Spleen (tissue), 11 donors: ENCODE results near the gene RAD1. TPM values are rescaled to one million over a fixed set of nuclear protein-coding genes. Genes with fewer than 3 reads are reported as not detected.

Experiments
- DNase-seq: peaks from one replicate; pipeline ENCODE4 v3.0.0-alpha.2; 2020
- H3K27ac ChIP-seq, 8 donors: fragments of 200-600 bp; sonication (generic) in 7 of 8; 1 replicate in 4 of 8; 2 replicates in 4 of 8; pipeline versions ENCODE4 v1.5.0 to v1.8.0; 2016 to 2021; ENCODE audit warnings: inconsistent platforms in 4 of 8, mild to moderate bottlenecking in 4 of 8, moderate library complexity in 1 of 8
- H3K27me3 ChIP-seq, 7 donors: fragments of 200-600 bp; sonication (generic) in 6 of 7; replicated peaks in 1 of 7; 1 replicate in 4 of 7; 2 replicates in 3 of 7; pipeline versions ENCODE4 v1.5.0 to v1.8.0; 2016 to 2021; ENCODE audit warnings: inconsistent platforms in 3 of 7, mild to moderate bottlenecking in 1 of 7
- H3K36me3 ChIP-seq, 6 donors: fragments of 200-600 bp; sonication (generic) in 5 of 6; 1 replicate in 4 of 6; 2 replicates in 2 of 6; pipeline versions ENCODE4 v1.5.0 to v1.8.0; 2016 to 2021; ENCODE audit warnings: inconsistent platforms in 2 of 6
- H3K4me1 ChIP-seq, 6 donors: fragments of 200-600 bp; sonication (generic) in 5 of 6; 1 replicate in 3 of 6; 2 replicates in 3 of 6; pipeline versions ENCODE4 v1.5.0 to v1.8.0; 2016 to 2021; ENCODE audit warnings: inconsistent platforms in 3 of 6
- H3K4me3 ChIP-seq, 8 donors: fragments of 200-600 bp; sonication (generic) in 7 of 8; 1 replicate in 4 of 8; 2 replicates in 4 of 8; pipeline versions ENCODE4 v1.5.0 to v1.8.0; 2016 to 2021; ENCODE audit warnings: inconsistent platforms in 4 of 8, mild to moderate bottlenecking in 4 of 8, moderate library complexity in 2 of 8
- H3K9me3 ChIP-seq, 8 donors: fragments of 200-600 bp; sonication (generic) in 7 of 8; 1 replicate in 4 of 8; 2 replicates in 4 of 8; pipeline versions ENCODE4 v1.5.0 to v1.8.0; 2016 to 2021; ENCODE audit warnings: inconsistent platforms in 4 of 8
- POLR2A ChIP-seq, 3 donors: fragments of 450-650 bp; IDR thresholded peaks; one replicate each; pipeline ENCODE4 v1.5.1; 2017; ENCODE audit warnings: antibody characterized with exemption in 3 of 3, mild to moderate bottlenecking in 1 of 3
- POLR2AphosphoS5 ChIP-seq, 3 donors: sonication (generic); formaldehyde crosslinking; IDR thresholded peaks; one replicate each; pipeline ENCODE4 v1.5.1; 2017; ENCODE audit warnings: antibody characterized with exemption in 3 of 3
- WGBS, 5 donors: extraction: QIAGEN DNeasy Blood & Tissue Kit in 3 of 5; methylation state at CpG; one replicate each; pipeline versions ENCODE4 v1.1.5 to v1.1.7; 2013 to 2018; 5-methylcytosine and 5-hydroxymethylcytosine counted together
- intact Hi-C: fragments of 100-400 bp; cut with DNase I; formaldehyde crosslinking; loops from one replicate; pipeline ENCODE4 v1.15.0; 2023; ENCODE audit warnings: low total_unique reads
- polyA plus RNA-seq, 3 donors: library from polyadenylated mRNA; stranded (reverse); fragments of 200-250 nt; gene quantifications; one replicate each; pipeline ENCODE4 v1.2.1, GENCODE V29; 2013
- total RNA-seq, 7 donors: library from RNA; depleted of rRNA in 3 of 7; stranded (reverse); fragments of >200 nt in 3 of 7; fragmentation: NEBNext Ultra II Directional in 4 of 7; extraction: Animal tissue kit (Norgen Biotek cat#: 25700) in 4 of 7; gene quantifications; one replicate each; pipeline versions ENCODE4 v1.1.0 to v1.2.1, GENCODE V29; 2016 to 2021
- TF ChIP-seq, protein P1 (sequence below), 11 experiments: fragments of 200-600 bp in 7 of 11; fragments of 450-650 bp in 4 of 11; sonication (generic) in 4 of 11; IDR thresholded peaks in 8 of 11; conservative IDR thresholded peaks in 3 of 11; 1 replicate in 7 of 11; 2 replicates in 4 of 11; pipeline versions ENCODE4 v1.4.0 to v1.8.0; 2016 to 2021; ENCODE audit warnings: antibody characterized with exemption in 11 of 11, inconsistent platforms in 4 of 11, mild to moderate bottlenecking in 1 of 11
- donor health status: healthy with polysubstance abuse.
- donor health status: DM: no; HTN: no; CAD: no; lungs with moderate emphysema.
- donor health status: DM: no; HTN: no; CAD: no.
- donor health status: Bipolar disorder and iron deficiency.
- donor health status: healthy.
- donor health status: DM: no; HTN: no; CAD: no.
- donor health status: DM: yes; HTN: yes; CAD: no.

The RAD1 gene
- total and polyA plus RNA-seq, 10 donors: 7.8 to 19.3 (median 13.8) TPM

DNA sequence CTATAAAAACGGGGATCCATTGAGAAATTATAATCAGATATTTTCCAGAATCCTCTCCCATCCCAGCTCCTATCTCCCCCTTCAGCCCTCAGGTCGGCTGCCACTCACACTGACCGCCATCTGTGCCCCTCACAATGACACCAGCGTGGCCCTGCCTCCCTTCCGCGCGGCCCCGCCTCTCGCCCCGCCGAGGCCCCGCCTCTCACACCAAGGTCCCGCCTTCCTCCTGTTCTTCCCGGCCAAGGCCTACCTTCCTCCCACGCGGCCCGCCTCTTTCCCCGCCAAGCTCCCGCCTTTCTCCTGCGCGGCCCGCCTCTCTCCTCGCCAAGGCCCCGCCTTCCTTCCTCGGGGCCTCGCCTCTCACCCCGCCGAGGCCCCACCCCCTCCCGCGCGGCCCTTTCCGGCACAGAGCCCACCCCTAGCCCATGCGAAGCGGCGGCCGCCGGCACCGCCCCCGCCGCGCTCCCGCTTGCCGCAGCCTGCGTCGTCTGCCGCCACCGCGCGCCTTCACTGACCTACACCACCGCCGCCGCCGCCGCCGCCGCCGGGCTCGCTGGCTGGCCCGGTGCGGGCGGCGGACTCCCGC is 13.9 kb upstream of the RAD1 start, which contains the start of gene DNAJC21:
DNAJC21 (plus strand) TSS at position 426 of the 586 bp plus-strand sequence. CDS start 261 bp downstream, outside the sequence.
- Histone ChIP-seq H3K9me3 (no peaks in the 10 kb centered on the region), H3K4me3 (peak within 1 kb of the TSS; percentile 68 to 97 (median 89)), H3K27me3 (no peaks in the 10 kb centered on the region), H3K27ac (peak within 1 kb of the TSS; percentile 79 to 98 (median 95)), H3K36me3 (peaks cover 0 to 41% (median 25%) of the 10 kb centered on the region in 6 donors), H3K4me1 (peaks cover 10 to 46% (median 32%) of the 10 kb centered on the region in 6 donors)
- intact Hi-C loops: no loop called here
- 0 to 2% (median 1%) methylated on average over 42 to 63 of the region's 63 CpGs for WGBS, 5 donors
- DNase-seq: peak; percentile 100
- peak; percentile 81 to 91 (median 87) for TF ChIP-seq POLR2AphosphoS5 (IDR thresholded peaks at IDR 0.05)
- TF ChIP-seq, protein P1, sequence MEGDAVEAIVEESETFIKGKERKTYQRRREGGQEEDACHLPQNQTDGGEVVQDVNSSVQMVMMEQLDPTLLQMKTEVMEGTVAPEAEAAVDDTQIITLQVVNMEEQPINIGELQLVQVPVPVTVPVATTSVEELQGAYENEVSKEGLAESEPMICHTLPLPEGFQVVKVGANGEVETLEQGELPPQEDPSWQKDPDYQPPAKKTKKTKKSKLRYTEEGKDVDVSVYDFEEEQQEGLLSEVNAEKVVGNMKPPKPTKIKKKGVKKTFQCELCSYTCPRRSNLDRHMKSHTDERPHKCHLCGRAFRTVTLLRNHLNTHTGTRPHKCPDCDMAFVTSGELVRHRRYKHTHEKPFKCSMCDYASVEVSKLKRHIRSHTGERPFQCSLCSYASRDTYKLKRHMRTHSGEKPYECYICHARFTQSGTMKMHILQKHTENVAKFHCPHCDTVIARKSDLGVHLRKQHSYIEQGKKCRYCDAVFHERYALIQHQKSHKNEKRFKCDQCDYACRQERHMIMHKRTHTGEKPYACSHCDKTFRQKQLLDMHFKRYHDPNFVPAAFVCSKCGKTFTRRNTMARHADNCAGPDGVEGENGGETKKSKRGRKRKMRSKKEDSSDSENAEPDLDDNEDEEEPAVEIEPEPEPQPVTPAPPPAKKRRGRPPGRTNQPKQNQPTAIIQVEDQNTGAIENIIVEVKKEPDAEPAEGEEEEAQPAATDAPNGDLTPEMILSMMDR (IDR thresholded peaks at IDR 0.05 in 8 of 11, conservative IDR thresholded peaks at IDR 0.05 in 3 of 11): peak in 2 of 11 experiments; percentile 19 to 37
- no peak for TF ChIP-seq POLR2A (IDR thresholded peaks at IDR 0.05)

DNA sequence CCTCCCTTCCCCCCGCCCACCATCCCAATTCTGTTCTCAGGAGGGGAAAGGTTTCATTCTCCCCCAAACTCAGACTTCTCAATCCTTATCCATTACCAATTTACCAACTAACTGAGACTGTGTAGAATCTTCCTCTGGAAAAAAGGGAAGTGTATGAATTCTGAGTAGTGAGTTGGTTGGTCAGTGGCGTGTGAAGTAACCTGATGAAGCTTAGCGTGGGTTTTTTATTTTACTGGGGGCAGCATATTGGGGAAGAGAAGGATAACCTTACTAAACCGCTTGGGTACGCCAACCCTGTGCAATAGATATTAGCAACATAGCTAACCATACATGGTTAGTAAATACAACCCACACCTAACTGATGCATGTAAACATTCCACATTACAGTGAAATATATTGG is 13.0 kb upstream of the RAD1 start:
- intact Hi-C loops: no loop called here
- H3K27ac ChIP-seq: peak overlapping the region in 3 of 8 donors; percentile 97 to 98 (median 98)
- WGBS, 5 donors: 55 to 84% (median 68%) methylated on average over 5 of the region's 5 CpGs

DNA sequence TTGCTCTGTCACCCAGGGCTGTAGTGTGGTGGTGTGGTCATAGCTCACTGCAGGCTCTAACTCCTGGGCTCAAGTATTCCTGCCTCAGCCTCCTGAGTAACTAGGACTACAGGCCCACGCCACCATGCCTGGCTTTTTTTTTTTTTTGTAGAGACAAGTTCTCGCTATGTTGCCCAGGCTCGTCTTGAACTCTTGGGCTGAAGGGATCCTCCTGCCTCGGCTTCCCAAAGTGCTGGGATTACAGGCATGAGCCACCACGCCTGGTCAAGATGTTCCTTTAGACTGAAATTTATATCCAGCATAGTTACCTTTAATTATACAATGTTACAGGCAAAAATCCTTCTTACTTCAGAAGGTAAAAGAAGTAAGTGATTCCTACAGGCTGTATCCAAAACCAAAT is 12.5 kb upstream of the RAD1 start:
- H3K27me3 ChIP-seq: no peaks in the 10 kb centered on the region
- DNase-seq: no peak
- TF ChIP-seq, protein P1 (IDR thresholded peaks at IDR 0.05 in 8 of 11, conservative IDR thresholded peaks at IDR 0.05 in 3 of 11): no peak
- TF ChIP-seq POLR2A (IDR thresholded peaks at IDR 0.05): no peak
- peaks cover 10 to 41% (median 32%) of the 10 kb centered on the region in 6 donors for H3K4me1 ChIP-seq
- 86 to 98% (median 94%) methylated on average over 5 of the region's 5 CpGs for WGBS, 5 donors
- peaks cover 2 to 46% (median 39%) of the 10 kb centered on the region in 6 donors for H3K36me3 ChIP-seq
- intact Hi-C loops: no loop called here
- no peak overlapping the region for H3K4me3 ChIP-seq
- H3K27ac ChIP-seq: no peak overlapping the region
- H3K9me3 ChIP-seq: no peaks in the 10 kb centered on the region

More for the DNA sequence above, 13.0 kb upstream of the RAD1 start:
- no peak for TF ChIP-seq POLR2A (IDR thresholded peaks at IDR 0.05)
- TF ChIP-seq, protein P1 (IDR thresholded peaks at IDR 0.05 in 8 of 11, conservative IDR thresholded peaks at IDR 0.05 in 3 of 11): no peak
- TF ChIP-seq POLR2AphosphoS5 (IDR thresholded peaks at IDR 0.05): no peak
- no peak for DNase-seq
- Histone ChIP-seq H3K36me3 (peaks cover 2 to 42% (median 34%) of the 10 kb centered on the region in 6 donors), H3K27me3 (no peaks in the 10 kb centered on the region), H3K4me1 (peaks cover 10 to 44% (median 32%) of the 10 kb centered on the region in 6 donors), H3K4me3 (peak overlapping the region in 1 of 8 donors; percentile 97), H3K9me3 (no peaks in the 10 kb centered on the region)

DNA sequence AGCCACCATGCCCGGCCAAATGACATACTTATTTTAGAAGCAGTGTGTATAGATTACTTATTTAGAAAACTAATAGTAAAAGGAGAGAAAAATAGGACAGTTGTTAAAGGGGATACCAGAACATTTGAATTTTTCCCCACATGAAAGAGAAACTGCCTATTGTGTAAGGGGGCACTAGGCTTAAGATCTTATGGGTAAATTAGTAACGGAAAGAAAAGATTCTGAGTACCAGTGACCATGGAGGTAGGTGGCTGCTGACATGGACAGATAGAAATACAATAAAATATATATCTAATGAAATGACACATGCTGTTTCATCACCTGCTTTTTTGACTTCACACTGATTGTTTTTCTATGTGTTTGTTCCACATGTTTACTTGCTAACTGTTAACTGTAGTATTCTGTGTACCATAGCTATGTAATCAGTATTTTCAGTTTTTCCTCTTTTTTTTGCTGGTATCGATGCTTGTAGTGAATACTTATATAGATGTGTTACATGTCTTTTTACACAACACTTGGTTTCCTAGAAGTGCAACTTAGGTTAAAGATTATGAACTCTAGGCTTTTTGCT is 11.1 kb upstream of the RAD1 start:
- Histone ChIP-seq H3K4me1 (peaks cover 10 to 27% (median 21%) of the 10 kb centered on the region in 6 donors), H3K4me3 (no peak overlapping the region), H3K27ac (no peak overlapping the region), H3K9me3 (no peaks in the 10 kb centered on the region), H3K27me3 (no peaks in the 10 kb centered on the region), H3K36me3 (peaks cover 2 to 60% (median 51%) of the 10 kb centered on the region in 6 donors)
- intact Hi-C loops: no loop called here
- TF ChIP-seq POLR2A (IDR thresholded peaks at IDR 0.05): no peak
- no peak for TF ChIP-seq POLR2AphosphoS5 (IDR thresholded peaks at IDR 0.05)
- TF ChIP-seq, protein P1 (IDR thresholded peaks at IDR 0.05 in 8 of 11, conservative IDR thresholded peaks at IDR 0.05 in 3 of 11): no peak
- WGBS, 5 donors: 80 to 93% (median 91%) methylated on average over 3 of the region's 3 CpGs
- DNase-seq: no peak
